ENCODE data around the gene DLX4.

The DLX4 gene

GRCh38 chr17:49987681-49988441 is 18.9 kb downstream of the DLX4 start:
- DNase-seq: no peak

DNA sequence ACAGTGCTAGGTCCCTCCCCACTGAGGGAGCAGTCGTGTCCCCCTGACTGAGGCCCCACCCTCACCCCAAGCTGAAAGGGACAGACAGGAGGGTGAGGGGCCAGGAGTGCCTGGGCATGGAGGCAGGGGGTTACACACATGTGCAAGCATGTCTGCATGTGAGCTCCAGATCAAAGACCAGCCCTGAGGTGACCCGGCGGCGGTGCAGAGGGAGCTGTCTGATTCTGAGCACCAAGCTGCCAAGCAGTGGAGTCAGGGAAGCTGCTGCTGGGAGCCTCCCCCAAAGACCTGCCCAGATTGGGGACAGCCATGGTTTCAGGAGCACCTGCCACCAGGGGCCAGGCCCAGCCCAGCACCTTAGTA is 20.5 kb downstream of the DLX4 start:
- DNase-seq: no peak

GRCh38 chr17:49990331-49990730 is 21.3 kb downstream of the DLX4 start:
- no peak for DNase-seq

DNA sequence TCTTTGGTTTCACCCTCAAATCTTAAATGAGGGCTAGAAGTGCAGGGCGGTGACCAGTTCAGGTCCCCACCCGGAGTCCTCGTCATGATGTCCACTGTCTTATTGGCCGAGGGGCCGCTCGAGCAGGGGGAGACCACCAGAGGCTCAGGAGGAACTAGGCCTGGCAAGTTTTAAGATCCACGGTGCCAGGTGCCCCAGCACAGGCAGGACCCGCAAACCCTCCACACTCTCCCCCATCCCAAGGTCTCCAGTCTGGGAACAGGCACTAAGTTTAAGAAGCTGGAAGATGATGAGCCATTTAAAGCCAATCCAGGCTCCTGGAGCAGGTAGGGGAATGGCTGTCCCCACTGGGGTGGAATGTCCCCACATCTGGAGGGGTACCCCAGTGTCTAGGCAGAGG is 21.9 kb downstream of the DLX4 start:
- DNase-seq: no peak

- DNase-seq: no peak
Observed at GRCh38 chr17:49991409-49991808, 22.4 kb downstream of the DLX4 start.

- DNase-seq: no peak
Observed at GRCh38 chr17:49992191-49992932, 23.4 kb downstream of the DLX4 start.

- DNase-seq: no peak
Observed at GRCh38 chr17:49992933-49993422, 24.0 kb downstream of the DLX4 start.

DNA sequence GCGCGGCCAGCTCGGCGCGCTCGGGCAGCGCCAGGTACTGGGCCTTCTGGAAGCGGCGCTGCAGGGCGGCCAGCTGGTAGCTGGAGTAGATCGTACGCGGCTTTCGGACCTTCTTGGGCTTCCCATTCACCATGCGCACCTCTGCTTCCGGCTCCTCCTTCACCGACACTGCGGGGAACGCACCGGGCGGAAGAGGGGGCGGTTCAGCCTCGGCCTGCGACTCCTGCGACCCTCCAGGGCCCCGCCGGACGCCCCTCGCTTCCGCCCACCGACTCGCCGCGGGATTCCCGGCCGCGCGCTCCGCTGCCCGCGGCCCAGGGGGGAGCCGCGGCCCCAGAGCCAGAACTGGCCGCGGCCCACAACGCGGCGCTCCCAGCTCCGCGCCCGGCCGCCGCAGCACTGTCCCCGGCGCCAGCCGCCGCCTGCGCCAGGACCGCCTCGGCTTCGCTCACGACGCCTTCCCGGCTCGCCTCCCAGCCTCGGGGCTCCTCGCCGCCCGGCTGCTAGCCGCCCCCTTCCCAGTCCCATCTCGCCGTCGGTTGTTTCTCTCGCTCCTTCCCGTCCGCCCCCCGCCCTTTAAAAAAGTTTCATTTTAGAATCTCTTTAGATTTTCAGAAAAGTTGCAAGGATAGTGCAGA is 24.6 kb downstream of the DLX4 start:
- DNase-seq: no peak

DNA sequence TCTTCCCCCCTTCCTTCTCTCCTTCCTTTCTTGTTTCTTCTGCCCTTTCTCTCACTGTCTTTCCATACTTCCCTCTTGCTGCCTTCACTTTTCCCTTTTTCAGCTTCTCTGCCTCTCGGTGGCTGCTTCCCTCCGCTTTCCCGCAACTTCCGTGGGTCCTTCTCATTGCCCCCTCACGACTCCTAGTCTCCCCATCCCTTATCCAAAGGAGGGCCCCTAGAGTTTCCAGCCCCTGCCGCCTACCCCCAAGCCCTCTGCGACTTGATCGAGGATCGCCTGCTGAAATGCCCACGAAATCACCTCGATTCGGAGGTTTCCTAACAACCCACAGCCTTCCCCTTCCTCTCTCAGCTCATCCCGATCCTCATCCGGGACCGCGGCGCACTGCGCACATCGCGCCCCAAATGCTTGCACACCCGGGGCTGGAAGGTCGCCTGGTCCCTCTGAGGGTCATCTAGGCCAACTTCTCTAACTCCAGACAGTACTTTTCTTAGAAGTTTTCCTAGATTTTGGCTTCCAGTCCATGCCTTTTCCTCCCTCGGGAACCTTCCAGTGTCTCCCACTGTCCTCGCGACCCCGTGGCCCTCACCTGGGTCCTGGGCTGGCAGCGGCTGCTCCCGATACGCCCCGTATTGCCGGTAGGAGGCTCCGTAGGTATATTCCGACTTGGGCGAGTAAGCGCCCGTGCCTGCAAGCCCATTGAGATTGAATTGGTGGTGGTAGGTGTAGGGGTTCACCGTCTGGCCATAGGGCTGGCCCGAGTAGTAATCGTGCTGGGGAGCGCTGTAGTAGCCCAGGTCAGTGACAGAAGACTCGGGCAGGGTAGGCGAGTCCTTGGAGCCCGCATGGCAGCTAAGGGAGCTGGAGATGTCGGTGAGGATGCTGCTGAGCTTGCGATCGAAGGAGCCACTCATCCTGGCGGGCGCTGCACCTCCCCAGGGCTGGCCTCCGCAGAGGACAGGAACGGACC is 25.4 kb downstream of the DLX4 start:
- no peak for DNase-seq

GRCh38 chr17:49995055-49995738 is 26.2 kb downstream of the DLX4 start, which contains the start of gene DLX3:
Gene DLX3 (minus strand): TSS chr17:49995224. CDS start chr17:49994998, 226 bp downstream.
- peak; percentile 74 for DNase-seq

- no peak for DNase-seq
Observed at GRCh38 chr17:49996121-49996494, 27.1 kb downstream of the DLX4 start.

- DNase-seq: peak; percentile 22
Observed at GRCh38 chr17:49996495-49997300, 27.7 kb downstream of the DLX4 start.

DNA sequence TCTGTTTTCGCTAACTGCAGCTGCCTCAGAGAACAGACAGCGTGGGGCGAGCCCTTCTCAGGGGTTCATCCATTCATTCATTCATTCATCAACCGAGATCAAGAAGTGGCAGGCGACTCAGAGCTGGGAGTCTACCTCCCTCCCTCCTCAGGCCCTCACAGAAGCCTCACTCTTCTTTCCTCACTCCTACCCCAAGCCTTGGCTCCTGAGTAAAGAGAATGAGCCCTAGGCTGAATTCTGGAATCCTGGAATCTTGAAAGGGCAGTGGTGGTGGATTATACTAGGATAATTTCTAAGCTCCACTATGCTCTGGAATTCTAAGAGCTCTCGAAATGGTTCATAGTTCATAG is 28.3 kb downstream of the DLX4 start:
- no peak for DNase-seq

DNA sequence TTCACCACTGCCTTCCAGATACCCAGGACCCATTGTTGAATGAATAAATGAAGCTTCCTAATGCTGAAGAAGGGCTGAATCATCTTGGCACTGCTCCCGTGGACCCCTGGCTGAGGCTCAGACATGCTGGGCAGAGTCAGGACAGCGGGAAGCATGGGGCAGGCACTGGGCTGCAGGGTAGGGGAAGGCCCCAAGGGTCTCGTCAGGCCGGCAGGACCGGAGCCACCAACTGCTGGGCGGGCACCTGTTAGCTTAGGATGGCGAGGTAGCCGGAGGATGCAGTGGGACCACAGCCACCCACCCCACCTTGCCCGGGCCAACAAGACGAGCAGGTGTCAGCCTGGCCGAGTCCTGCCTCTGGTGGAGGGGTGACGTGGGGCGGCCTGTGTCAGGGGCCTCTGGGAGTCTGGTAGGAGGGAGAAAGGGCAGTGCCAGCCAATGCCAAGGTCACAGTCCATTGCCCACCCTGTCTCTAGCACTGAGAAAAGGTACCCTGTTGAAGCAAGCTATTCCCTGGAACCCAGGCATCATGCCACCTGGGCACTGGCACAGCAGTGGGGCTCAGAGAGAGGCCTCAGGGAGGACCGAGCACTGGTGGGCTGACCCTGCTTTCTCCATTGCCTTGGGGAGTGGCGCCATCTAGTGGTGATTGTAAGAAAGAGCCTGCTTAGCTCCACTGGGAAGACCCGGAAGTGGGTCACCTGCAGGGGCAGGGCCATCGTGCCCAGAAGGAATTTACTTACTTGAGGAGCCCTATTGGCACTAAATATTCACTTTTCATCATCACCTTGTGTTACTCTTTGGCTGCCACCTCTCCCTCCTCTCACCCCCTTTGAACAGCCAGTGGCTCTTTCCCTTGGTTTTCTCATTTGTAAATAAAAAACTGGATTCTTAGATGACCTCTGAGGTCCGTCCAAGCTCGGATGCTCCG is 29.0 kb downstream of the DLX4 start:
- DNase-seq: peak; percentile 81

DNA sequence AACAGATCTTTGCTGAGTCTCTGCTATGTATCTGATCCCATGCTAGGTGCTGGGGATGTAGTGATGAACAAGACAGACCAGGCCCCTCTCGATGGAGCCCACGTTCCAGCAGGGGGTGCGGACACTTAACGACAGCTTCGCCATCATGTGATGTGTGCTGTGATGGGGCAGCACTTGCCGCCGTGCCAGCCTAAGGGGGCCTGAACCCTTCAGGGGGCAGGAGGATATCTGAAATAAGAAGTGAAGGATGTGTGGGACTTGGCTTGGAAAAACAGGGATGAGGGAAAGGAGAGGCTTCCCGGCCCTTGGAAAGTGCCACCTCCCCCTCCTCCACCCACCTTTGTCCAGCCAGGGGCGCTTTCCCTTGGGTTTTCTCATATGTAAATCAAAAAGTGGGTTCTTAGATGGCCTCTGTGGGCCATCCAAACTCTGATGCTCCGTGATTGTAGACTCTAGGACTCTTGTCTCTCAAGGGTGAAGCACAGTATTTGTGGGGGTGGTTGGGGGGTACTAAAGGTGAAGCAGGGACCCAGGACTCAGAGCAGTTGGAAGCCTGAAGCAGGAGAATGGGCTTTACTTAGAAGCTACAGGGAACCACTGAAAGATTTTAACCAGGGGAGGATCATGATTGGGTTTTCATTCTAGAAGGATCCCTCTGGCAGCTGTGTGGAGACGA is 30.0 kb downstream of the DLX4 start:
- no peak for DNase-seq

DNA sequence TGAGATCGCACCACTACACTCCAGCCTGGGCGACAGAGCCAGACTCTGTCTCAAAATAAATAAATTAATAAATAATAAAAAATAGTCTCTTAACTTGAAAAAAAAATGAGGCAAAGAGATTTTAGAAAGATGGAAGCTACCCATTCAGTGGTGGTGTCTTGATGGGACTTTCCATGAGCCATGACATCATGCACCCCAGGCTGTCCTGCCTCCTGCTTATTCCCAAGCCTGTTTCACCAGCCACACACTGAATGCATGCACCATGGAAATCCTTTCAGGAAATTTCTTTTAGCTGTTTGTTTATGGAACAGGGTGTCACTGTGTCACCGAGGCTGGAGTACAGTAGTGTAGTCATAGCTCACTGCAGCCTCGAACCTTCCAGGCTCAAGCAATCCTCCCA is 34.9 kb downstream of the DLX4 start:
- no peak for DNase-seq

GRCh38 chr17:50009282-50009681 is 40.3 kb downstream of the DLX4 start:
- no peak for DNase-seq

- DNase-seq: no peak
Observed at GRCh38 chr17:50013079-50013478, 44.1 kb downstream of the DLX4 start.

- DNase-seq: no peak
Observed at GRCh38 chr17:50014471-50015088, 45.6 kb downstream of the DLX4 start.

Measured in fibroblast of skin of back (primary cell).